ENCODE results near the gene GNPTAB.

DNA sequence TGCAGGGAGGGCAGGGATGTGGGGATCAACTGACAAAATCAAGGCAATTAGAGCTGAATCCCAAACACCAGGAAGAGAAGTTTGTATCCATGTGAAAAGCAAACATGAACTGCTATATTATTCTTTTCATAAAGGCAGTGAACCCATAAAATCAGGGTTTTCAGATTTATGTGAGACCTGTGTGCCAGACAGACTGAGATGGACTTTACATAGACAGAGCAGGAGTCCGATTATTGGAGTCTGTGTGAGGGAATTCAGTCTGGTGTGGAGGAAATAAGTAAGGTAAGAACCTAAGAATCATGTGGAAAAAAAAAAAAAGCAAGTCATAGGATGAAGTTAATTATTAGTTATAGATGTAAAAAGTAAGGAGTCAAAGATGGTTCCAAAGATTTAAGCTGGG, 46.4 kb downstream of the GNPTAB start:
- TF ChIP-seq, protein P1, sequence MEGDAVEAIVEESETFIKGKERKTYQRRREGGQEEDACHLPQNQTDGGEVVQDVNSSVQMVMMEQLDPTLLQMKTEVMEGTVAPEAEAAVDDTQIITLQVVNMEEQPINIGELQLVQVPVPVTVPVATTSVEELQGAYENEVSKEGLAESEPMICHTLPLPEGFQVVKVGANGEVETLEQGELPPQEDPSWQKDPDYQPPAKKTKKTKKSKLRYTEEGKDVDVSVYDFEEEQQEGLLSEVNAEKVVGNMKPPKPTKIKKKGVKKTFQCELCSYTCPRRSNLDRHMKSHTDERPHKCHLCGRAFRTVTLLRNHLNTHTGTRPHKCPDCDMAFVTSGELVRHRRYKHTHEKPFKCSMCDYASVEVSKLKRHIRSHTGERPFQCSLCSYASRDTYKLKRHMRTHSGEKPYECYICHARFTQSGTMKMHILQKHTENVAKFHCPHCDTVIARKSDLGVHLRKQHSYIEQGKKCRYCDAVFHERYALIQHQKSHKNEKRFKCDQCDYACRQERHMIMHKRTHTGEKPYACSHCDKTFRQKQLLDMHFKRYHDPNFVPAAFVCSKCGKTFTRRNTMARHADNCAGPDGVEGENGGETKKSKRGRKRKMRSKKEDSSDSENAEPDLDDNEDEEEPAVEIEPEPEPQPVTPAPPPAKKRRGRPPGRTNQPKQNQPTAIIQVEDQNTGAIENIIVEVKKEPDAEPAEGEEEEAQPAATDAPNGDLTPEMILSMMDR (IDR thresholded peaks at IDR 0.05): no peak
- TF ChIP-seq POLR2AphosphoS5 (IDR thresholded peaks at IDR 0.05; ENCODE audit: low read depth, low read length): no peak
- TF ChIP-seq, protein P2, sequence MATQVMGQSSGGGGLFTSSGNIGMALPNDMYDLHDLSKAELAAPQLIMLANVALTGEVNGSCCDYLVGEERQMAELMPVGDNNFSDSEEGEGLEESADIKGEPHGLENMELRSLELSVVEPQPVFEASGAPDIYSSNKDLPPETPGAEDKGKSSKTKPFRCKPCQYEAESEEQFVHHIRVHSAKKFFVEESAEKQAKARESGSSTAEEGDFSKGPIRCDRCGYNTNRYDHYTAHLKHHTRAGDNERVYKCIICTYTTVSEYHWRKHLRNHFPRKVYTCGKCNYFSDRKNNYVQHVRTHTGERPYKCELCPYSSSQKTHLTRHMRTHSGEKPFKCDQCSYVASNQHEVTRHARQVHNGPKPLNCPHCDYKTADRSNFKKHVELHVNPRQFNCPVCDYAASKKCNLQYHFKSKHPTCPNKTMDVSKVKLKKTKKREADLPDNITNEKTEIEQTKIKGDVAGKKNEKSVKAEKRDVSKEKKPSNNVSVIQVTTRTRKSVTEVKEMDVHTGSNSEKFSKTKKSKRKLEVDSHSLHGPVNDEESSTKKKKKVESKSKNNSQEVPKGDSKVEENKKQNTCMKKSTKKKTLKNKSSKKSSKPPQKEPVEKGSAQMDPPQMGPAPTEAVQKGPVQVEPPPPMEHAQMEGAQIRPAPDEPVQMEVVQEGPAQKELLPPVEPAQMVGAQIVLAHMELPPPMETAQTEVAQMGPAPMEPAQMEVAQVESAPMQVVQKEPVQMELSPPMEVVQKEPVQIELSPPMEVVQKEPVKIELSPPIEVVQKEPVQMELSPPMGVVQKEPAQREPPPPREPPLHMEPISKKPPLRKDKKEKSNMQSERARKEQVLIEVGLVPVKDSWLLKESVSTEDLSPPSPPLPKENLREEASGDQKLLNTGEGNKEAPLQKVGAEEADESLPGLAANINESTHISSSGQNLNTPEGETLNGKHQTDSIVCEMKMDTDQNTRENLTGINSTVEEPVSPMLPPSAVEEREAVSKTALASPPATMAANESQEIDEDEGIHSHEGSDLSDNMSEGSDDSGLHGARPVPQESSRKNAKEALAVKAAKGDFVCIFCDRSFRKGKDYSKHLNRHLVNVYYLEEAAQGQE (IDR thresholded peaks at IDR 0.05; ENCODE audit: insufficient read depth in 1 of 2, low read depth in 2 of 2, low read length in 1 of 2): no peak
- no peak for TF ChIP-seq SIN3A (IDR thresholded peaks at IDR 0.05; ENCODE audit: borderline replicate concordance, insufficient read depth, low read depth, low read length)

Data from Panc1 (cell line).